Inflammatory macrophage (primary cell): ENCODE measurements around the gene NSFL1C.
"Not testable (repeated sequence)": the region's sequence is repeated elsewhere in the genome, so short reads cannot be mapped to it uniquely, and the experiment has no call there.

ENCODE experiments used
- DNase-seq, 2 donors: peaks; one replicate each; pipeline ENCODE4 v3.0.0-alpha.2; 2020 to 2022
- total RNA-seq, 18 experiments: gene quantifications; one replicate each; lab custom pipeline; 2026; ENCODE audit warnings: mixed read lengths in 6 of 18, inconsistent platforms in 2 of 18; lab: John Stamatoyannopoulos, UW

NSFL1C gene
- total RNA-seq = 23.1 to 54.3 (median 43.4) reads per million in 18 experiments

- DNase-seq = peak; percentile 94 to 95
These were observed at the start of gene NSFL1C for GRCh38 chr20:1466211-1467081. Gene NSFL1C, minus strand, starts transcription at chr20:1466849. Its CDS starts 25 bp downstream, at chr20:1466824.

GRCh38 chr20:1513801-1514200, 47.2 kb upstream of the NSFL1C start:
- DNase-seq = no peak

- DNase-seq = peak; percentile 66 to 71
These were observed 42.6 kb upstream of the NSFL1C start for GRCh38 chr20:1509237-1509636.

- no peak for DNase-seq
These were observed 41.9 kb upstream of the NSFL1C start for GRCh38 chr20:1508574-1508973.

- no peak for DNase-seq
These were observed 40.6 kb upstream of the NSFL1C start for GRCh38 chr20:1507276-1507675.

GRCh38 chr20:1505871-1506270, 39.2 kb upstream of the NSFL1C start:
- no peak for DNase-seq

- DNase-seq = no peak
These were observed 38.7 kb upstream of the NSFL1C start for GRCh38 chr20:1505361-1505760.

- peak; percentile 95 to 96 for DNase-seq
These were observed 37.0 kb upstream of the NSFL1C start for GRCh38 chr20:1503564-1504227.

- no peak for DNase-seq
These were observed 33.8 kb upstream of the NSFL1C start for GRCh38 chr20:1500496-1500895.

GRCh38 chr20:1499528-1500420, 33.1 kb upstream of the NSFL1C start:
- DNase-seq = no peak

GRCh38 chr20:1497371-1497770, 30.7 kb upstream of the NSFL1C start:
- DNase-seq = not testable (repeated sequence)

- DNase-seq = no peak
These were observed 30.3 kb upstream of the NSFL1C start for GRCh38 chr20:1496930-1497329.

- DNase-seq = peak; percentile 27 to 30
These were observed 27.8 kb upstream of the NSFL1C start for GRCh38 chr20:1494436-1494835.

GRCh38 chr20:1493536-1493935, 26.9 kb upstream of the NSFL1C start:
- DNase-seq = peak in 1 of 2 donors; percentile 24

GRCh38 chr20:1491860-1492642, 25.4 kb upstream of the NSFL1C start:
- DNase-seq = peak; percentile 66 to 71

- peak; percentile 94 to 97 for DNase-seq
These were observed 24.7 kb upstream of the NSFL1C start, which contains the start of gene SIRPB2 for GRCh38 chr20:1491281-1491840. Gene SIRPB2, minus strand, starts transcription at chr20:1491420. Its CDS starts 61 bp downstream, at chr20:1491359.

GRCh38 chr20:1490643-1491195, 24.1 kb upstream of the NSFL1C start:
- peak; percentile 27 to 67 for DNase-seq

- peak; percentile 55 to 79 for DNase-seq
These were observed 23.3 kb upstream of the NSFL1C start for GRCh38 chr20:1489764-1490436.

- peak; percentile 10 to 13 for DNase-seq
These were observed 22.7 kb upstream of the NSFL1C start for GRCh38 chr20:1489325-1489724.

GRCh38 chr20:1486566-1486965, 19.9 kb upstream of the NSFL1C start:
- DNase-seq = no peak
